SIG-M5 treated with dmso at 0.1 percent for 504 hours (cell line): ENCODE results near the gene EPN3.

Source experiments
- DNase-seq: peaks from one replicate; lab custom pipeline; 2025; ENCODE audit not compliant: unreplicated experiment; lab: John Stamatoyannopoulos, UW

The EPN3 gene

GRCh38 chr17:50532452-50533024 is at the start of gene EPN3:
TSS of gene EPN3 (plus strand) at chr17:50532735. CDS start at chr17:50536557, 3,822 bp downstream.
- peak; percentile 41 for DNase-seq

GRCh38 chr17:50483266-50483665 is 49.3 kb upstream of the EPN3 start:
- DNase-seq = no peak

- DNase-seq = no peak
Observed at GRCh38 chr17:50484386-50485155, 48.0 kb upstream of the EPN3 start.

- no peak for DNase-seq
Observed at GRCh38 chr17:50487213-50488096, 45.1 kb upstream of the EPN3 start.

GRCh38 chr17:50488880-50489279 is 43.7 kb upstream of the EPN3 start:
- DNase-seq = no peak

- DNase-seq = no peak
Observed at GRCh38 chr17:50491505-50491904, 41.0 kb upstream of the EPN3 start.

GRCh38 chr17:50492214-50492613 is 40.3 kb upstream of the EPN3 start:
- DNase-seq = no peak

GRCh38 chr17:50493744-50494143 is 38.8 kb upstream of the EPN3 start:
- DNase-seq = no peak

- DNase-seq = no peak
Observed at GRCh38 chr17:50495217-50495823, 37.2 kb upstream of the EPN3 start.

- no peak for DNase-seq
Observed at GRCh38 chr17:50495918-50496317, 36.6 kb upstream of the EPN3 start.

- DNase-seq = no peak
Observed at GRCh38 chr17:50498021-50498874, 34.3 kb upstream of the EPN3 start.

- DNase-seq = no peak
Observed at GRCh38 chr17:50499270-50499669, 33.3 kb upstream of the EPN3 start.

- no peak for DNase-seq
Observed at GRCh38 chr17:50499721-50500120, 32.8 kb upstream of the EPN3 start.

- peak; percentile 37 for DNase-seq
Observed at GRCh38 chr17:50501054-50501453, 31.5 kb upstream of the EPN3 start.

- no peak for DNase-seq
Observed at GRCh38 chr17:50502301-50502990, 30.1 kb upstream of the EPN3 start.

GRCh38 chr17:50505591-50506130 is 26.9 kb upstream of the EPN3 start:
- DNase-seq = no peak

GRCh38 chr17:50506298-50506697 is 26.2 kb upstream of the EPN3 start:
- DNase-seq = no peak

GRCh38 chr17:50507871-50508572 is 24.5 kb upstream of the EPN3 start, which contains the start of gene MYCBPAP:
TSS of gene MYCBPAP (plus strand) at chr17:50508439. CDS start at chr17:50508675, 236 bp downstream.
- DNase-seq = peak; percentile 61
